ENCODE results near the gene MAML3. TPM values are rescaled to one million over a fixed set of nuclear protein-coding genes. Genes with fewer than 3 reads are reported as not detected.

Gene MAML3
- total and polyA plus RNA-seq, 2 experiments from 2014 or later: 1.7 to 6.5 TPM

- Histone ChIP-seq H3K9me2 (ENCODE audit: insufficient read depth) (no peaks in the 10 kb centered on the region), H3K4me3 (peak overlapping the region; percentile 79), H3K79me2 (replicated peaks; ENCODE audit: insufficient read depth) (no peaks in the 10 kb centered on the region), H3F3A (replicated peaks; ENCODE audit: low read depth) (no peaks in the 10 kb centered on the region), H3K27me3 (ENCODE audit: insufficient read depth) (peaks cover 33% of the 10 kb centered on the region), H3K4me2 (peak overlapping the region; percentile 97), H3K4me1 (ENCODE audit: insufficient read depth) (peaks cover 33% of the 10 kb centered on the region), H4K20me1 (replicated peaks; ENCODE audit: insufficient read depth) (no peaks in the 10 kb centered on the region), H2AFZ (peak overlapping the region; percentile 90), H3K27ac (ENCODE audit: low read depth) (no peak overlapping the region), H3K36me3 (ENCODE audit: insufficient read depth) (no peaks in the 10 kb centered on the region)
- peak overlapping the region; percentile 77 for H3K4me3 Mint-ChIP-seq
- H3K9me3 Mint-ChIP-seq: no peaks in the 10 kb centered on the region
- peak; percentile 66 for DNase-seq (ENCODE audit: low spot score)
- H3K27me3 Mint-ChIP-seq (ENCODE audit: insufficient read depth, low read depth, poor library complexity): peaks cover 36% of the 10 kb centered on the region
- H3K4me1 Mint-ChIP-seq: peaks cover 29% of the 10 kb centered on the region
- ATAC-seq: peak; percentile 57
- H3K27ac Mint-ChIP-seq: no peak overlapping the region
- H3K36me3 Mint-ChIP-seq (ENCODE audit: low read depth): no peaks in the 10 kb centered on the region
- TF ChIP-seq CREB1 (CRISPR knock-in tag; IDR thresholded peaks at IDR 0.05; ENCODE audit: low read depth) (no peak), ZNF114 (CRISPR knock-in tag; IDR thresholded peaks at IDR 0.05) (no peak), CTCF (conservative IDR thresholded peaks at IDR 0.05; ENCODE audit: low read depth in 2 of 2) (no peak), JUNB (IDR thresholded peaks at IDR 0.05; ENCODE audit: unreplicated experiment) (no peak), STAT1 (IDR thresholded peaks at IDR 0.05; ENCODE audit: unreplicated experiment) (no peak), ZNF462 (CRISPR knock-in tag; IDR thresholded peaks at IDR 0.05) (no peak), EZH2 (IDR thresholded peaks at IDR 0.05; ENCODE audit: low read depth, unreplicated experiment) (no peak), NANOG (IDR thresholded peaks at IDR 0.05; ENCODE audit: borderline replicate concordance) (no peak), REST (IDR thresholded peaks at IDR 0.05; ENCODE audit: unreplicated experiment) (no peak), ZNF331 (CRISPR knock-in tag; IDR thresholded peaks at IDR 0.05; ENCODE audit: low read depth) (no peak), EZH2phosphoT487 (IDR thresholded peaks at IDR 0.05; ENCODE audit: unreplicated experiment) (no peak), ETS1 (IDR thresholded peaks at IDR 0.05) (no peak), POLR2AphosphoS5 (IDR thresholded peaks at IDR 0.05; ENCODE audit: low read depth) (no peak)
These were observed 418.4 kb downstream of the MAML3 start for GRCh38 chr4:139735381-139736273.
